GM10266 (cell line): ENCODE results near the gene SUSD4.

Experiments used
- DNase-seq: peaks from one replicate; pipeline ENCODE4 v3.0.0; 2012; ENCODE audit errors: extremely low spot score
- CTCF ChIP-seq: IDR thresholded peaks from 2 replicates; pipeline ENCODE4 v1.5.1; 2012; ENCODE audit warnings: mild to moderate bottlenecking, low read depth; ENCODE audit not compliant: control insufficient read depth, insufficient read depth; ENCODE audit errors: missing control alignments

SUSD4 gene

GRCh38 chr1:223338811-223339746 lies 24.9 kb downstream of the SUSD4 start:
- DNase-seq = no peak
- no peak for TF ChIP-seq CTCF

DNA sequence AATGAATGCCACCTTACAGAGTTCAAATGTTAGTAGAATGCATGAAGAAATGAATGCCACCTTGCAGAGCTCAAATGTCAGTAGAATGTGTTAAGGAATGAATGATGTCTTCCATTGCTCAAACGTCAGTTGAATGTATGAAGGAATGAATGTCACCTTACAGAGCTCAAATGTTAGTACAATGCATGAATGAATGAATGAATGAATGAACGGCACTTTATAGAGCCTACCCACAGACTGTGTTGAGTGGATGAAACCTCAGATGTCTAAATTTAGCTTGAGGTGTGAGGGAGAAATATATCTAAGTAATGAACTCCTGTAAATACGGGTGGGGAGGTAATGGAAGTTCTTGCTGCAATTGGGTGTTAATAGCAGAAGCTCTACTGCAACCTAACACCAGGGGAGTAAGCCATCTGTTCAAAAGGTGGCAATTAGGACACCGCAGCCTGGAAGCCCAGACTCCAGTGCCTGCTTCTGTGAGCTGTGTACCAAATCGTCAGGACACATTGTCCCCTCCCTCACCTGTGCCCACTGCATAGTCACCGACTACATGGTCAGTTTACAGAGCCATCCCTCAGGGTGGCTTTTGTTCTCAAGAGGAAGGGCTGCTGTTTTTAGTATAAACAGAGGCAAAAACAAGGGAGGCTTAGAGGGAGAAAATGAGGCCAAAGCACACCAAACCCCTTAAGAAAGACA lies 26.7 kb downstream of the SUSD4 start:
- no peak for DNase-seq
- TF ChIP-seq CTCF = no peak

DNA sequence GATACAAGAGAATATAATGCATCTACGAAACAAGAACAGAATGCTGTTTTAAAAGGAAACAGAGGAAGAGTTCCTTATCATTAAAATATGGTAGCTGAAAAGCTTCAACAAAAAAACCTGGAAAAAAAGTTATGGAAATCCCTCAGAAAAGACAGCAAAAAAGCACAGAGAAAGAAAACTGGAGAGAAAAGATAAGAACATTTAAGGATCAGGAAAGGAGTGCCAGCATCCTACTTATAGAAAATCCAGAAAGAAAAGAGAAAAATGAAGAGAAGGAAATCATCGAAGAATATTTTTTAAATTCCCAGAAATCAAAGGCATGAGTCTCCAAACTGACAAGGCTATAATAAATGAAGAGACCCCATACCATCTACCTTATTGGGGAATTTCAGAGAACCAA lies 29.8 kb downstream of the SUSD4 start:
- DNase-seq = no peak
- TF ChIP-seq CTCF = no peak

DNA sequence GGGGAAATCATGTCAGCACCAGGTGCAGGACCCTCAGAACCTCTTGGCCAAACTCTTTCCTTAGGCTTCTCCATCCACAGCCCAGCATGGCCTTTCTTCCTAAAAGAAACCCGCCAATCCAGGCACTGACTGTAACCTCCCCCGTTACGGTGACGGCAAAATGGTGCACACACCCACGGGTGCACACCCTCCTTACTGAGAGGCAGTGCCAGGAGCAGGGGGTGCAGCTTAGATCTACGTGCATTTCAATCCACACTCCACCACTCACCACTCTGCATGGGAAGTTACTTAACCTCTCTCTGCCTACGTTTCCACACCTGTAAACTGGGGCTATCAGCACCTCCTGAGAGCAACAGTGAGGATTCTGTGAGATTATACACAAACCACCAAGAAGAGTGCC lies 31.0 kb downstream of the SUSD4 start:
- no peak for TF ChIP-seq CTCF
- no peak for DNase-seq

- TF ChIP-seq CTCF = no peak
- no peak for DNase-seq
Observed at GRCh38 chr1:223331929-223332328, 32.0 kb downstream of the SUSD4 start.

DNA sequence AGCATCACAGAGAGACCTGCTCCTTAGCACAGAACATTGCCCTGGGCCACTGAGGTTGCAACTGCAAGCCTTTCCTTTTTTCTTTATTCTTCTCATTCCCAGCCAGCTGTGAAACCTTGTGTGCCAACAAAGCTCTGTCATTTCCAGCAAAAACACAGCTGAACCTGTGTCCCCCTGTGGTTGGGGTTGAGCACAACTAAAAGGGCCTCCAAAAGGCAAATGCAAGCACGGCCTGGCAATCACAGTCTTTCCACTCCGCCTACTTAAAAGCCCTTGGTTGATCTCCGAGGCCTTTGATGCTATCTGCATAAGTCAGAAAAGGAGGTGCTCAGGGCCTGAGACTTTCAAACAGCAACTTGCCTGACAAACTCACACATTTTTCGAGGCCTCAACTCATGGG lies 32.7 kb downstream of the SUSD4 start:
- TF ChIP-seq CTCF = no peak
- DNase-seq = no peak

- DNase-seq = no peak
- TF ChIP-seq CTCF = no peak
Observed at GRCh38 chr1:223330466-223330865, 33.5 kb downstream of the SUSD4 start.
